ENCODE measurements around the gene GCH1.
"Not testable (repeated sequence)": the region's sequence is repeated elsewhere in the genome, so short reads cannot be mapped to it uniquely, and the experiment has no call there.

The GCH1 gene

GRCh38 chr14:54906075-54906474 lies 3.4 kb upstream of the GCH1 start:
- DNase-seq: no peak

- no peak for DNase-seq
Measured at GRCh38 chr14:54902143-54902520, 494 bp downstream of the GCH1 start.

- DNase-seq: no peak
Measured at GRCh38 chr14:54901380-54902142, 1.1 kb downstream of the GCH1 start.

GRCh38 chr14:54899573-54899972 lies 3.1 kb downstream of the GCH1 start:
- DNase-seq: no peak

- not testable (repeated sequence) for DNase-seq
Measured at GRCh38 chr14:54897809-54898555, 4.6 kb downstream of the GCH1 start.

- no peak for DNase-seq
Measured at GRCh38 chr14:54895683-54896082, 6.9 kb downstream of the GCH1 start.

GRCh38 chr14:54894995-54895394 lies 7.6 kb downstream of the GCH1 start:
- no peak for DNase-seq

GRCh38 chr14:54893151-54893760 lies 9.4 kb downstream of the GCH1 start:
- peak; percentile 26 for DNase-seq

GRCh38 chr14:54891471-54892245 lies 11.0 kb downstream of the GCH1 start:
- DNase-seq: no peak

GRCh38 chr14:54890788-54891187 lies 11.8 kb downstream of the GCH1 start:
- no peak for DNase-seq

- no peak for DNase-seq
Measured at GRCh38 chr14:54889919-54890318, 12.7 kb downstream of the GCH1 start.

- no peak for DNase-seq
Measured at GRCh38 chr14:54882521-54882920, 20.1 kb downstream of the GCH1 start.

GRCh38 chr14:54881761-54882401 lies 20.7 kb downstream of the GCH1 start:
- no peak for DNase-seq

GRCh38 chr14:54881235-54881760 lies 21.3 kb downstream of the GCH1 start:
- DNase-seq: no peak

- no peak for DNase-seq
Measured at GRCh38 chr14:54877703-54878021, 25.0 kb downstream of the GCH1 start.

- no peak for DNase-seq
Measured at GRCh38 chr14:54877015-54877702, 25.5 kb downstream of the GCH1 start.

- DNase-seq: not testable (repeated sequence)
Measured at GRCh38 chr14:54875648-54876047, 27.0 kb downstream of the GCH1 start.

GRCh38 chr14:54870154-54871090 lies 32.2 kb downstream of the GCH1 start:
- not testable (repeated sequence) for DNase-seq

GRCh38 chr14:54867011-54867410 lies 35.6 kb downstream of the GCH1 start:
- DNase-seq: no peak

- no peak for DNase-seq
Measured at GRCh38 chr14:54866588-54866987, 36.0 kb downstream of the GCH1 start.

GRCh38 chr14:54864526-54864925 lies 38.1 kb downstream of the GCH1 start:
- no peak for DNase-seq
